ENCODE data around the gene NFATC1.

- TF ChIP-seq EP300 (IDR thresholded peaks at IDR 0.05) (no peak), MAX (IDR thresholded peaks at IDR 0.05) (no peak), JUN (IDR thresholded peaks at IDR 0.05) (no peak), RCOR1 (IDR thresholded peaks at IDR 0.05; ENCODE audit: low read depth, low read length) (no peak)
Measured at GRCh38 chr18:79451237-79452125, 55.8 kb downstream of the NFATC1 start.
